ENCODE data around the gene BIRC5.

The BIRC5 gene

DNA sequence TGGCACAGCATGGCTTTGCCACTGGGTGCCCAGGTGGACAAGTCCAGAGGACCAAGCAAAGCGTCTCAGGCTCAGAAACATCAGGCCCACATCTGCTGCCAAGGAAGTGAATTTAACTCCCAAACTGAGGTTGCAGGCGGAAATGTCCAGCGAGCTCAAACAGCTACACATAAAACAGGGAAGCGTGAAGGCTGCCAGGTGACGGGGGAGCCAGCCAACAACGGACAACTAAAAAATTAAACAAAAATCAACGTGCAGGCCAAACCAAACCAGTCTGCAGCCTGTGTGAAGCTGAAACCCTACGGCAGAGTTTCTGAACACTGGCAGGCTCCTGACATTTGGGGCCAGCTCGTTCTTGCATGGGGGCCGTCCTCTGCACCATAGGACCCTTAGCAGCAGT is 29.7 kb upstream of the BIRC5 start:
- no peak for DNase-seq

DNA sequence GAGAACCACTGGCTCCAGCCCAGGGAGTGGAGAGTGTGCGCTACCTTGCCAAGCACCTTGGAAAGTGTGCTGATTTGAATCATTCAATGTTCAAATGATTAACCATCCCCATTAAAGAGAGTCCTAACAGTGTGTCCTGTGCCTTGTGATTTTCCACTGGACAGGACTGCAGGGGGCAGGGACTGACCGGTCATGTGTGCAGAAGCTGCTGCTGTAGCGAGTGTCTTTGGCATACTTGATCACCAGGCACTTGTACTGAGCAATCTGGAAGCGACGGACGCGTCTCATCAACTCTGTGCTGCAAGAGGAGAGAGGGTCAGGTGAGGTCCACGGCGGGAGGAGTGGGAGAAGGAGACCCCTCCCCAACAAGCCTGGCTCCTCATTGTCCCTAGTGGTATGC is 29.2 kb upstream of the BIRC5 start:
- DNase-seq, result no peak

DNA sequence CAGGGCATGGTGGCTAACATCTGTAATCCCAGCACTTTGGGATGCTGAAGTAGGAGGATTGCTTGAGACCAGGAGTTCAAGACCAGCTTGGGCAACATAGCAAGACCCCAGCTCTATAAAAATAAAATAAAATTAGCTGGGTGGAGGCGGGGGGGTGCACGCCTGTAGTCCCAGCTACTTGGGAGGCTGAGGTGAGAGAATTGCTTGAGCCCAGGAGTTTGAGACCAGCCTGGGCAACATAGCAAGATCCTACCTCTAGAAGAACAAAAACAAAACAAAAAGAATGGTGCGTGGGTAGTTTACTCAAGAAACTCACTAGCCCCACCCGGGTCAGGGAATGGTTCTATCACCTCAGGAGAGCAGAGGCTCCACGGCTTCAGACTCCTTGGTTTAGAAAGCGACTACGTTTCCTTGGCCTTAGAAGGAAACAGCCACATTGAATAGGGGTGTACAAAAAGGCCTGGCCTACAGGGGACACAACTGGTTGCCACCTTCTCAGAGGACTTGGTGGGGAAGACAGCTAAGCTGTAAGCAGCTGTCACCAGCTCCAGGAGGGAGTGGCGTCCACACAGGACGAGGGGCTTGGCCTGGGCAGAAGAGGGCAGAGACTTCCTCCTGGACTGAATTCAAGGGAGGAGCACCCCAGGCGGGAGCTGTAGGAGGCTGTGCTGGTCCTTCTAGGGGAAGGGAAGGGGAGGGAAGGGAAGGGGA is 27.9 kb upstream of the BIRC5 start:
- DNase-seq, result no peak

DNA sequence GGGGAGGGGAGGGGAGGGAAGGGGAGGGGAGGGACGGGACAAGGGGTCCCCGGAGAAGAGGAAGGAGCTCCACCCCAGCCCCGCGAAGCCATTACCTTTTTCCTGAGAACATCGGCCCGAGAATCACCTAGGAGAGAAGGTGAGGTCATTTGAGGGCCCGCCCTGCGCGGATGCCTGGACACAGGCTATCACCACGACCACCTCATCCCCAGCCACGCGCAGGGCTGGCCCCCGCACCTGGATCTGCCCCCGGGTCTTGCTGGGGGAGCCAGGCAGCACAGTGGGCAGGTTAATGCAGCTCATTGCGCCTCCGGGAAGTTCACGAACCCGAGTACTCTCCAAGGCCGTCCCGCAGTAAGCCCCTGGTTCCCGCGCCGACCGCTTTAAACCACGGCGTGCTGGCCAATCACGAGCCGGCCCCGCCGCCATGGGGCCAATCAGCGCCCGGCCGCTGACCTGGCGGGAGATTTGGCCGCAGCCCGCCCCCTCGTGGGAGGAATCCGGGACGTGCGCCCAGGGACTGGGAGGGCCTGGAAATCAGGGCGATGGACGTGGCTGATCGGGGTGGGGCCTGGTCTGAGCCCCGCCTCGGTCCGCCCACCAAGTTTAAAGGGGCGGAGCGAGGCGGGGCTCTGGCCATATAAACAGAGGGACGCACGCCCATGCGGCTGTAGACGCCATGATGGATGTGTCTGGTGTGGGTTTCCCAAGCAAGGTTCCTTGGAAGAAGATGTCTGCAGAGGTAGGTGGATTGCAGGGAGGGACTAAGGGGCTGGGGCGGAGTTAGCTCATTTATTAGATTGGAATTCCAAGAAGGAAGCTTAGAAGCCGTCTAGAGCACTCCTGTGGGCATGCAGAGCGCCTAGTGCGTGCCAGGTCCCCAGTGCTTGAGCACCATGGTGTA is 27.1 kb upstream of the BIRC5 start, which contains the start of the genes AFMID and TK1:
TSS of gene AFMID (plus strand) at position 671 of the 904 bp plus-strand sequence. CDS start at position 680, 9 bp downstream.
TSS of gene TK1 (minus strand) at position 361 of the 904 bp plus-strand sequence. CDS start at position 303, 58 bp downstream.
- peak; percentile 63 to 80 for DNase-seq

DNA sequence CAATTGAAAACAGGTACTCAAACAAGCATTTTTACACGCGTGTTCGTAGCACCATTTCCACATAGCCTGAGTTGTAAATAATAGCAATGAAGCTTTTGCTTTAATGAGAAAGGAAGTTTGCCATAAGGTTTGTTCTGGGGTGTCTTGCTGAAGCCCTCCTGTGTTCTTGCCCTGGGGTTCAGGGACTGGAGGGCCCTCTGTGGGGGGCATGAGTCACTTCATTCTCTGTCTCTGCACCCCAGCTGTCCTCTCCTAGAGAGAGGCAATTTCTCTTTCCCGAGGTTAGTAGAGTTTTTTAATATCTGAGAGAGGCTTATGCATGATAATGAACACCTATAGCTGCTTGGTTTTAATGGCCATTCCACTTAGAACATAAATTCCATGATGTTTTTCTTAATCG is 17.3 kb upstream of the BIRC5 start:
- no peak for DNase-seq

DNA sequence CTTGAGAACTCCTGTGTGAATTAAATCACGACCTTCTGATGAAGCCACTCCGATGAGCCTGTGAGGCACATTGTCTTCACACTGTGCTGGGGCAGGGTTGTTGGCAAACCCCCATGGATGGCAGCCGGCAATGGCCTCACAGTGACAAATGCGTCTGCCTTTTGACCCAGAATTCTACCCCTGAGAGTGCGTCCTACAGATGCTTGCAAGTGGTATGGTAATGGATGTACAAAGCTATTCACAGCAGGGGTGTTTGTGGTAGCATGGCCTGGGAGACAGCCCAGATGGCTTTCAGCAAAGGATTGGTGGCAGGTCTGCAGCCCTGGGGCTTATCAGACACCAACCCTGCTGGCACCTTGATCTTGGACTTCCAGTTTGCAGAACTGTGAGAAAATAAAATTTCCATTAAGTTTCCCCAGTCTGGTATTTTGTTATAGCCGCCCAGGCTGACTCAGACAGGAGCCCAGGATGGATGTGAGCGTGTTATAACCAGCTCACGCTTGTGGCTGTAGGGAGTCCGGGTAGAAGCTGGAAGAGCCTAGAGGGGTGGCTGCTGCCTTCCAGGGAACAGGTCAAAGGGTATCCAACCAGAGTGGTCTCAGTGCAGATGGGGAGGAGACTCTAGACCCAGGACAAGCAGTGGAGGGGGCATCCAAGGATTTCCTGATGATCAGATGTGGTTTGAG is 16.8 kb upstream of the BIRC5 start:
- DNase-seq, result no peak

DNA sequence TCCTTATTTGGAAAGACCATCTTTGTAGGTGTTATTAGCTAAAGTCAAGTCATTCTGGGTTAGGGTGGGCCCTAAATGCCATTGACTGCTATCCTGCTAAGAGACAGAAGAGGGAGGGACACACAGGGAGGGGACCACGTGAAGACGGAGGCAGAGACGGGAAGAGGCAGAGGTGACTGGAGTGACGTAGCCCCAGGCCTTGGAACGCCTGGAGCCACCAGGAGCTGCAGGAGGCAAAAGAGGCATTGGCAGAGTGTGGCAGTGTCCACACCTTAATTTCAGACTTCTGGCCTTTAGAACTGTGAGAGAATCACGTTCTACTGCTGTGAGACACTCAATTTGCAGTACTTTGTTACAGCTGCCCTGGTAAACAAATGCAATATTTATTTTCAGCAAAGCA is 13.6 kb upstream of the BIRC5 start:
- no peak for DNase-seq

DNA sequence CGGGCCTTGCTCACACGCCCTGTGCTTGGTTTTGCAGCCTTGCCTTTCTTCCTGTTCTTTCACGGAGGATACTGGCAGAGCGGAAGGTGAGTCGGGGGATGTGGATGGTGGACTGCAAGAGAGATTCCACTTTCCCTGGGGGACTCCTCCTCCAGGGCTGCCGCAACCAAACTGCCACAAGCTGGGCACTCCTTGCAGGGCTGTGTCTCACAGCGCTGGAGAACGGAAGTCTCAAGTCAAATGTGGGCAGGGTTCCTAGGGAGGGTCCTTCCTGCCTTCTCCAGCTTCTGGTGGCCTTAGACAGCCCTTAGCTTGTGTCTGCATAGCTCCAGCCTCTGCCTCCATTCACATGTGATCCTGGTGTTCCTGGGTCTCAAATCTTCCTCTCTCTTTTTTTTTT is 11.4 kb upstream of the BIRC5 start:
- DNase-seq, result no peak

DNA sequence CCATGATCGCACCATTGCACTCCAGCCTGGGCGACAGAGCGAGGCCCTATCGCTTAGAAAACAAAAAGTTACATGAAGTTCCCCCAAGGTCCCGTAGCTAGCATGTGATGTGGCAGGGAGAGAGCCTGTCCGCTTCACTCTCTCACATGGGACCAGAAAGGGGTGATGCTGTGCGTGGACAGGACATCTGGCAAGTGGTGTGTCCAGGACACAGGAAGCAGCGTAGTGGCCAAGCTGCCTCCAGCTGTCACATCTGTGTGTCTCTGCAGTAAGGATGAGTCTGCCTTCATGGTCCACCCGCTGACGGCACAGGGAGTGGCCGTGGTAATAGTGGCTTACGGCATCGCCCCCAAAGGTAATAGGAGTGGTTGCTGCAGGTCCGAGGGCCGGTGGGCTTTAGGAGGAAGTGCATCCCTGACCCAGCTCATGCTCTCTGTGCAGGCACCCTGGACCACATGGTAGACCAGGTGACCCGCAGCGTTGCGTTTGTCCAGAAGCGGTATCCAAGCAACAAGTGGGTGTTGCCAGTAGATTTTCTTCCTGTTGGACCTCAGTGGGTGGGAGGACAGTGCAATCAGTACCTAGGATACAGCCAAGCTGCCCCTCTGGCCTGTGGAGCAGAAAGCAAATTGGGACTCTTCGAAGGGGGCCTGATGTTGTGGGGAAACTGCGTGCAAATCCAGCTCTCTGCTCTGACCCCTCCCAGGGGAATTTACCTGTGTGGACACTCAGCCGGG is 9.5 kb upstream of the BIRC5 start:
- DNase-seq, result no peak

DNA sequence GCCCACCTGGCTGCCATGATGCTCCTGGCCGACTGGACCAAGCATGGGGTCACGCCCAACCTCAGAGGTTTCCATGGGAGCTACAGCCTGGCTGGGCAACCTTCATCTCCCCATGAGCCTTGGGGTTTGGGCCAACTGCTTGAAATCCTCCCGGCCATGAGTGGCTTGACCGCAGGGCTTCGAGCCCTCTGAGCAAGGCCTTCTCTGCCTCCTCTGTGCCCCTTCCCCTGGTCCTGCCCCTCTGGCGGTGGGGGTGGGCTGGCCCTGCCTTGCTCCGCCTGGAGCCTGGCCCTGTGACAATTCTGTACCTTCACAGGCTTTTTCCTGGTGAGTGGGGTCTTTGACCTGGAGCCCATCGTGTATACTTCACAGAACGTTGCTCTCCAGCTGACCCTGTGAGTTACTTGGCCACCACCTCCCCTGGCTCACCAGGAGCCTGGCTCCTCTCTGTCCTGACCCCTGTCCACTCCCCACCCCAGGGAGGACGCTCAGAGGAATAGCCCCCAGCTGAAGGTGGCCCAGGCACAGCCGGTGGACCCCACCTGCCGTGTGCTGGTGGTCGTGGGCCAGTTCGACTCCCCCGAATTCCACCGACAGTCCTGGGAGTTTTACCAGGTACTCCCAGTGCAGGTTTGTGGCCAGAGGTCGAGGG is 8.8 kb upstream of the BIRC5 start:
- no peak for DNase-seq

DNA sequence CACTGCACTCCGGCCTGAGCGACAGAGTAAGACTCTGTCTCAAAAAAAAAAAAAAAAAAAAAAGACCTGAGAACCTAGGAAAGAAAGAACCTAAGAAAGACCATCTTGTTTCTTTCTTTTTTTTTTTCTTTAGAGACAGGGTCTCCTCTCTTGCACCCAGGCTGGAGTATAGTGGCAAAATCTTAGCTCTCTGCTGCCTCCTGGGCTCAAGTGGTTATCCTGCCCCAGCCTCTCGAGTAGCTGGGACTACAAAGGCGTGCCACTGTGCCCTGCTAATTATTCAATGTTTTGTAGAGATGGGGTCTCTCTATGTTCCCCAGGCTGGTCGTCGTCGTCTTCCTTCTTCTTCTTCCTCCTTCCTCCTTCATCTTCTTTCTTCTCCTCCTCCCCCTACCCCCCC is 7.8 kb upstream of the BIRC5 start:
- no peak for DNase-seq

DNA sequence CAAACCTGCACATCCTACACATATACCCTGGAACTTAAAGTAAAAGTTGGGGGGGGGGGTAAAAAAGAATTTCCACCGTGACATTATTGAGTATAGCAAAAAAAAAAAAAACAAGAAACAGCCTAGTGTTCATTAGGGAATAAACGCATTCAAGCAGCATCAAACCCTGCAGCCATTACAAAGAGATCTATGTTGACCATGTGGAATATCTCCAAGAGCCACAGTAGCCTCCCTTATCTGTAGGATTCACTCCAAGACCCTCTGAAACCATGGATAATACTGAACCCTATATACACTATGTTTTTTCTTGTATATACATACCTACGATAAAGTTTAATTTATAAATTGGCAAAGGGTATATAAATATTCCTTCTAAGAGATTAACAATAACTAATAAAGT is 5.6 kb upstream of the BIRC5 start:
- no peak for DNase-seq

DNA sequence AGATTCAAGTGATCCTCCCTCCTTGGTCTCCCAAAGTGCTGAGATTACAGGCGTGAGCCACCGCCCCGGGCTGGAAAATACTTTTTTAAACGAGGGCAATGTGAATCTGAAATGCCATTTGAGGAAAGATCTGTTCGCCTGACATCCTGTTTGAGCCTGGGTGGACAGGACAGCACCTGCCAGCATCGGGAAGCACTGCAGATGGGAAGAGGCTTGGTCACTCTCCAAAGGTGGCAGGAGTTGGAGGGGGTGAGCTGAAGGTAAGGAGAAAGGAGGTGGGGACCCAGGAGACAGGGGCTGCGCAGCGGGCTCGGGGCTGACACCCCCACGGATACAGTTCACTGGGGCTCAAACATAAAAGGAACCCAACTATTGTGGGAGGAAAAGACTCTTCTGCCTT is 3.9 kb upstream of the BIRC5 start:
- DNase-seq, result no peak

DNA sequence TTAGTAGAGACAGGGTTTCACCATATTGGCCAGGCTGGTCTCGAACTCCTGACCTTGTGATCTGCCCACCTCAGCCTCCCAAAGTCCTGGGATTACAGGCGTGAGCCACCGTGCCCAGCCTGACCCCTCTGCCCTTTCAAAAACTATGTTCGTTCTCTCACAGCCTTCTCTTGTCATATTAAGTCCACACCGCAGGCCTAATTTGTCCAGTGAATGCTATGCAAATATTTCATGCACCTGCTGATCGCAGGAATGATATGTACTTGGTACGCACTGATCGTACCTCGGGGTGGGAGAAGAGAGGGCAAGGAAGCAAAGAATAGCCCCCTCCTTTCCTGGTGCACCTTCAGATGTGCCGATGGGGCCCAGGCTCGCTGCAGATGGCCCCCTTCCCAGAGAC is 3.0 kb upstream of the BIRC5 start:
- no peak for DNase-seq

DNA sequence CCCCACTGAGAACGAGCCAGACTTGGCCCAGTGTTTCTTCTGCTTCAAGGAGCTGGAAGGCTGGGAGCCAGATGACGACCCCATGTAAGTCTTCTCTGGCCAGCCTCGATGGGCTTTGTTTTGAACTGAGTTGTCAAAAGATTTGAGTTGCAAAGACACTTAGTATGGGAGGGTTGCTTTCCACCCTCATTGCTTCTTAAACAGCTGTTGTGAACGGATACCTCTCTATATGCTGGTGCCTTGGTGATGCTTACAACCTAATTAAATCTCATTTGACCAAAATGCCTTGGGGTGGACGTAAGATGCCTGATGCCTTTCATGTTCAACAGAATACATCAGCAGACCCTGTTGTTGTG is 631 bp downstream of the BIRC5 start:
- no peak for DNase-seq

DNA sequence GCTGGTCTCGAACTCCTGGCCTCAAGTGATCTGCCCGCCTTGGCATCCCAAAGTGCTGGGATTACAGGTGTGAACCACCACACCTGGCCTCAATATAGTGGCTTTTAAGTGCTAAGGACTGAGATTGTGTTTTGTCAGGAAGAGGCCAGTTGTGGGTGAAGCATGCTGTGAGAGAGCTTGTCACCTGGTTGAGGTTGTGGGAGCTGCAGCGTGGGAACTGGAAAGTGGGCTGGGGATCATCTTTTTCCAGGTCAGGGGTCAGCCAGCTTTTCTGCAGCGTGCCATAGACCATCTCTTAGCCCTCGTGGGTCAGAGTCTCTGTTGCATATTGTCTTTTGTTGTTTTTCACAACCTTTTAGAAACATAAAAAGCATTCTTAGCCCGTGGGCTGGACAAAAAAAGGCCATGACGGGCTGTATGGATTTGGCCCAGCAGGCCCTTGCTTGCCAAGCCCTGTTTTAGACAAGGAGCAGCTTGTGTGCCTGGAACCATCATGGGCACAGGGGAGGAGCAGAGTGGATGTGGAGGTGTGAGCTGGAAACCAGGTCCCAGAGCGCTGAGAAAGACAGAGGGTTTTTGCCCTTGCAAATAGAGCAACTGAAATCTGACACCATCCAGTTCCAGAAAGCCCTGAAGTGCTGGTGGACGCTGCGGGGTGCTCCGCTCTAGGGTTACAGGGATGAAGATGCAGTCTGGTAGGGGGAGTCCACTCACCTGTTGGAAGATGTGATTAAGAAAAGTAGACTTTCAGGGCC is 5.5 kb downstream of the BIRC5 start:
- DNase-seq, result no peak

DNA sequence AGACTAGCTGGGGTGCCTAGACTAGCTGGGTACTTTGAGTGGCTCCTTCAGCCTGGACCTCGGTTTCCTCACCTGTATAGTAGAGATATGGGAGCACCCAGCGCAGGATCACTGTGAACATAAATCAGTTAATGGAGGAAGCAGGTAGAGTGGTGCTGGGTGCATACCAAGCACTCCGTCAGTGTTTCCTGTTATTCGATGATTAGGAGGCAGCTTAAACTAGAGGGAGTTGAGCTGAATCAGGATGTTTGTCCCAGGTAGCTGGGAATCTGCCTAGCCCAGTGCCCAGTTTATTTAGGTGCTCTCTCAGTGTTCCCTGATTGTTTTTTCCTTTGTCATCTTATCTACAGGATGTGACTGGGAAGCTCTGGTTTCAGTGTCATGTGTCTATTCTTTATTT is 9.0 kb downstream of the BIRC5 start:
- no peak for DNase-seq

DNA sequence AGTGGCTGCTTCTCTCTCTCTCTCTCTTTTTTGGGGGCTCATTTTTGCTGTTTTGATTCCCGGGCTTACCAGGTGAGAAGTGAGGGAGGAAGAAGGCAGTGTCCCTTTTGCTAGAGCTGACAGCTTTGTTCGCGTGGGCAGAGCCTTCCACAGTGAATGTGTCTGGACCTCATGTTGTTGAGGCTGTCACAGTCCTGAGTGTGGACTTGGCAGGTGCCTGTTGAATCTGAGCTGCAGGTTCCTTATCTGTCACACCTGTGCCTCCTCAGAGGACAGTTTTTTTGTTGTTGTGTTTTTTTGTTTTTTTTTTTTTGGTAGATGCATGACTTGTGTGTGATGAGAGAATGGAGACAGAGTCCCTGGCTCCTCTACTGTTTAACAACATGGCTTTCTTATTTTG is 9.7 kb downstream of the BIRC5 start:
- no peak for DNase-seq

DNA sequence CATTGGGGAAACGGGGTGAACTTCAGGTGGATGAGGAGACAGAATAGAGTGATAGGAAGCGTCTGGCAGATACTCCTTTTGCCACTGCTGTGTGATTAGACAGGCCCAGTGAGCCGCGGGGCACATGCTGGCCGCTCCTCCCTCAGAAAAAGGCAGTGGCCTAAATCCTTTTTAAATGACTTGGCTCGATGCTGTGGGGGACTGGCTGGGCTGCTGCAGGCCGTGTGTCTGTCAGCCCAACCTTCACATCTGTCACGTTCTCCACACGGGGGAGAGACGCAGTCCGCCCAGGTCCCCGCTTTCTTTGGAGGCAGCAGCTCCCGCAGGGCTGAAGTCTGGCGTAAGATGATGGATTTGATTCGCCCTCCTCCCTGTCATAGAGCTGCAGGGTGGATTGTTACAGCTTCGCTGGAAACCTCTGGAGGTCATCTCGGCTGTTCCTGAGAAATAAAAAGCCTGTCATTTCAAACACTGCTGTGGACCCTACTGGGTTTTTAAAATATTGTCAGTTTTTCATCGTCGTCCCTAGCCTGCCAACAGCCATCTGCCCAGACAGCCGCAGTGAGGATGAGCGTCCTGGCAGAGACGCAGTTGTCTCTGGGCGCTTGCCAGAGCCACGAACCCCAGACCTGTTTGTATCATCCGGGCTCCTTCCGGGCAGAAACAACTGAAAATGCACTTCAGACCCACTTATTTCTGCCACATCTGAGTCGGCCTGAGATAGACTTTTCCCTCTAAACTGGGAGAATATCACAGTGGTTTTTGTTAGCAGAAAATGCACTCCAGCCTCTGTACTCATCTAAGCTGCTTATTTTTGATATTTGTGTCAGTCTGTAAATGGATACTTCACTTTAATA is 10.4 kb downstream of the BIRC5 start:
- no peak for DNase-seq

DNA sequence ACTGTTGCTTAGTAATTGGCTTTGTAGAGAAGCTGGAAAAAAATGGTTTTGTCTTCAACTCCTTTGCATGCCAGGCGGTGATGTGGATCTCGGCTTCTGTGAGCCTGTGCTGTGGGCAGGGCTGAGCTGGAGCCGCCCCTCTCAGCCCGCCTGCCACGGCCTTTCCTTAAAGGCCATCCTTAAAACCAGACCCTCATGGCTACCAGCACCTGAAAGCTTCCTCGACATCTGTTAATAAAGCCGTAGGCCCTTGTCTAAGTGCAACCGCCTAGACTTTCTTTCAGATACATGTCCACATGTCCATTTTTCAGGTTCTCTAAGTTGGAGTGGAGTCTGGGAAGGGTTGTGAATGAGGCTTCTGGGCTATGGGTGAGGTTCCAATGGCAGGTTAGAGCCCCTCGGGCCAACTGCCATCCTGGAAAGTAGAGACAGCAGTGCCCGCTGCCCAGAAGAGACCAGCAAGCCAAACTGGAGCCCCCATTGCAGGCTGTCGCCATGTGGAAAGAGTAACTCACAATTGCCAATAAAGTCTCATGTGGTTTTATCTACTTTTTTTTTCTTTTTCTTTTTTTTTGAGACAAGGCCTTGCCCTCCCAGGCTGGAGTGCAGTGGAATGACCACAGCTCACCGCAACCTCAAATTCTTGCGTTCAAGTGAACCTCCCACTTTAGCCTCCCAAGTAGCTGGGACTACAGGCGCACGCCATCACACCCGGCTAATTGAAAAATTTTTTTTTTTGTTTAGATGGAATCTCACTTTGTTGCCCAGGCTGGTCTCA is 11.2 kb downstream of the BIRC5 start:
- no peak for DNase-seq
